ENCODE measurements around the gene P2RX2.
"Not testable (repeated sequence)": the region's sequence is repeated elsewhere in the genome, so short reads cannot be mapped to it uniquely, and the experiment has no call there.

Gene P2RX2

DNA sequence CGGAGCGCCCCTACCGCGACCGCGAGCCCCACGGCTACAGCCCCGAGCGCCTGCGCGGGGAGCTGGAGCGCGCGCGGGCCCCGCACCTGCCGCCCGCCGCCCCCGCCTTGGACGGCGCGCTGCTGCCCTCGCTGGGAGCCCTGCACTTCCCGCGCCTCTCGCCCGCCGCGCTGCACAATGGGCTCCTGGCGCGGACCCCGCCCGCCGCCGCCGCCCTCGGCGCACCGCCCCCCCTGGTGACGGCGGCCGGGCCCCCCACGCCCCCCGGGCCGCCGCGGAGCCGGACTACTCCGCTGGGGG lies 35.2 kb upstream of the P2RX2 start:
- in situ Hi-C loops (cut with HindIII; ENCODE audit: low sequenced_read_pairs): no loop called here

DNA sequence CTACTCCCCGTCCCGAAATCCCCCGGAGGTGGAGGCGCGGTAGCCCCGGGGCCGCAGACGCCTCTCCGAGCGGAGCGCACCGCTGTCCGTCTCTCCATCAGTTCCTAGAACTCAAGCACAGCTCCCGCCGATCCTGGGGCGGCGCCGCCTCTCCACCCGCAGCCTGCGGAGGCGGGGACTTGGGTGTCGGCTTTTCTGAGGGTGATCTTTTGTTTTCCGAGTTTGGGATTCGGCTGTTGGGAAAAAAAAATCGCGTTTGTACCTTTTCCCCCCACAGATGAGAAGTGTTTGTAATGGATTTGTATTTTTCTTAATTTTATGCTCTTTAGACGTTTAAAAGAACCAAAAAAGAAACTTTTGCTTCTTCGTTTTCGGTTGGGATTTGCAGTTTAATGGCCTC lies 34.8 kb upstream of the P2RX2 start:
- in situ Hi-C loops (cut with HindIII; ENCODE audit: low sequenced_read_pairs): no loop called here

DNA sequence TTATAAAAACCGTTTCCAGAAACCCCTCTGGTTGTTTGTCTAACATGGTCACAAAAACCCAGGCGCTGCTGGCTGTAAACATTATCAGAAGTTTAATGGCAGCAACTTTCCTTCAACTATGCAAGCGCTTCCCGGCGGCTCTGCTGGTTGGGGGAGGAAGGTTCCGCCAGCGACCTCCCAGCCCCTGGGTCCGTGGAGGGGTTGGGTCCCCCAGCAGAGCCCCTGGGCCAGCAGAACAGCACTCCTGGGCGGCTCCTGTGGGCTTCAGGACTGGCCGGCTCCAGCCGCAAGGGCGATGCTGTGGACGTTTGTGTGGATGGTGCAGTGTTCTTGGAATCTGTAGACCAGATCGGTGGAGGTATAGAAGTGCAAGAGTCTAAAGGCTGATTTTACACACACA lies 34.1 kb upstream of the P2RX2 start:
- in situ Hi-C loops (cut with HindIII; ENCODE audit: low sequenced_read_pairs): no loop called here

DNA sequence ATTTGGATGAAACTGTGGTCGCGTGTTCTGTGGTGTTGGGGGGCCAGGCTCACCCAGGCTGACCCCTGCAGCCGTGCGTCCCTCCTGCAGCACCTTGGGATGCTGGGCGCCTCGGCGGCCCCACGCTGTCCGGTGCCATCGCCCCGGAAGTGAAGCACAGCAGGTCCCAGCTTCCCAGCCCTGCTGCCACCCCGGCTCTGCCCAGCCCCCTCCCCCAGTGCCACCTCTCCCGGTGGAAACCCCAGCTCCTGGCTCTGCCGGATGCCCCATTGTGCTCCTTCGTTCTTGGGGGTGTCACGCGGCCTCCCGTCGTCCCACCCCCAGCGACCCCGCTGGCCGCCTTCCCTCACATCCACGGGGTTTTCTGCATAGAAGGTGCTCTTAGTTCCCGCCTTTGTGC lies 33.4 kb upstream of the P2RX2 start:
- in situ Hi-C loops (cut with HindIII; ENCODE audit: low sequenced_read_pairs): no loop called here

DNA sequence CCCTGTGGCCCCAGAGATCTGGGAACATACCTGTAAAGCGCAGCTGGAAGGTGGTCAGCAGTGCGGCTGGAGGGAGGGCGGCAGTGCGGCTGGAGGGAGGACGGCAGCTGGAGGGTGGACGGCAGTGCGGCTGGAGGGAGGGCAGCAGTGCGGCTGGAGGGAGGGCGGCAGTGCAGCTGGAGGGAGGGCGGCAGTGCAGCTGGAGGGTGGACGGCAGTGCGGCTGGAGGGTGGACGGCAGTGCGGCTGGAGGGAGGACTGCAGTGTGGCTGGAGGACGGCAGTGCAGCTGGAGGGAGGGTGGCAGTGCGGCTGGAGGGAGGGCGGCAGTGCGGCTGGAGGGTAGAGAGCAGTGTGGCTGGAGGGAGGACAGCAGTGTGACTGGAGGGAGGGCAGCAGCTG lies 31.6 kb upstream of the P2RX2 start:
- in situ Hi-C loops (cut with HindIII; ENCODE audit: low sequenced_read_pairs): no loop called here

DNA sequence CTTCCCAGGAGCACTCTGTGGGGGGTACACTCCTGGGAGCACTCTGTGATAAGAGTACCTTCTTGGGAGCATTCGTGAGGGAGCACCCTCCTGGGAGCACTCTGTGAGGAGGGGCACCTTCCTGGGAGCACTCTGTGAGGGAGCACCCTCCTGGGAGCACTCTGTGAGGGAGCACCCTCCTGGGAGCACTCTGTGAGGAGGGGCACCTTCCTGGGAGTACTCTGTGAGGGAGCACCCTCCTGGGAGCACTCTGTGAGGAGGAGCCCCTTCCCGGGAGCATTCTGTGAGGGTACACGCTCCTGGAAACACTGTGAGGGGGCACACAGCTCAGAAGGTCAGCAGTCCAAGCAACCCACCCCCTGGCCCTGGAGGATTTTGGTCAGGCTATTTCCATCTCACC lies 30.8 kb upstream of the P2RX2 start:
- in situ Hi-C loops (cut with HindIII; ENCODE audit: low sequenced_read_pairs): no loop called here

DNA sequence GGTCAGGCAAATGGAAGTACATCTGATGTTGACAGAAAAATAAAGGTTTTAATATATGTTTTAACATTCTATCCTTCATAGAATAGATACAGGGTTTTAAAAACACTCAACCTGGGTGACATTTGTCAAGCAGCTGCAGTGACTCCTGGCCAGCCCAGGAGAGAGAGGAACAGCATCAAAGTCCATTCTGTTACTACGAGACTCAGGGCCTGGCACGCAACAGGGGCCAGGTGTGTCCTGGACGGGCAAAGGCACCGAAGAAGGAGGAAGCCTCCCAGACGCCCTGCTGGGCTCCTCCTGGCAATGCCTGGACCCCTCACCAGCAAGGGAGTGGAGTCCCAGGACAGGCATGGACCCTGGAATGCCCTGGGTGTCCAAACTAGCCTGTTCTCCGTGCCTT lies 30.3 kb upstream of the P2RX2 start:
- in situ Hi-C loops (cut with HindIII; ENCODE audit: low sequenced_read_pairs): no loop called here

DNA sequence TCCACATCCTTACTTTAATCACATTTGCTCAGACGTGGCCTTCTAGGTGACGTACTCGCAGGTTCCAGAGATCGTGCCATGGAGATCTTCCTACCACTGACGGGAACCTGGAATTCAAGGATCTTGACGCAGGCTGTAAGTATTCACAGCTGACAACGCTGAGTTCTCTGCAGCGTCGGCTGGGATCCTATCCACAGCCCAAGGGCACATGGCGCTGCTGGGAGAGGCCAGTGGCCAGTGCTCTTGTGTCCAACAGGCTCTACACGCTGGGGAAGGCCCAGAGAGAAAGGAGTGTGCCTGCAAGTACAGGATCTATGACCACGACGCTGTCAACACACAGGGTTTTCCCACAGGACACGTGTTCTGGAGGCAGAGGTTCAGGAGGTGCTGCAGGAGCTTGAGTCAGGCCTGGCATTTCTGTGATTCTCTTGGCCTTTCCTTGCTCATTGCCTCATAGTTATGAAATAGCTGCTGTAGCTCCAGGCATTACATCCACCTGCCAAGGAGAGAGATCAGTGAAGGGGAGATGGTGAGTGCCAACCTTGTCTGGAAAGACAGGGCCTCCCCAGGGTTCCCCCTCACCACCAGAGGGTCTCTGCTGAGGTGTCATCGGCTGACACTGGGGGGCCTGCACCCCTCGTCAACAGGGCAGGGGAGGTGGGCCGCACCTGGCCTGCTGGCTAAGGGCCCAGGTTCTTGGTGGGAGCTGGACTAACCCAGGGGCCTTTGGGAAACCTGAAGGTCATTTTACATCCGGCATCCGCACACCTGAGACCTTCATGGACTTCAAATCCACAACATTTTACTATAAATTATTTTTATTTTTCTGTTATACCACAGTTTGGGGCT lies 29.5 kb upstream of the P2RX2 start:
- in situ Hi-C loops (cut with HindIII; ENCODE audit: low sequenced_read_pairs): no loop called here

DNA sequence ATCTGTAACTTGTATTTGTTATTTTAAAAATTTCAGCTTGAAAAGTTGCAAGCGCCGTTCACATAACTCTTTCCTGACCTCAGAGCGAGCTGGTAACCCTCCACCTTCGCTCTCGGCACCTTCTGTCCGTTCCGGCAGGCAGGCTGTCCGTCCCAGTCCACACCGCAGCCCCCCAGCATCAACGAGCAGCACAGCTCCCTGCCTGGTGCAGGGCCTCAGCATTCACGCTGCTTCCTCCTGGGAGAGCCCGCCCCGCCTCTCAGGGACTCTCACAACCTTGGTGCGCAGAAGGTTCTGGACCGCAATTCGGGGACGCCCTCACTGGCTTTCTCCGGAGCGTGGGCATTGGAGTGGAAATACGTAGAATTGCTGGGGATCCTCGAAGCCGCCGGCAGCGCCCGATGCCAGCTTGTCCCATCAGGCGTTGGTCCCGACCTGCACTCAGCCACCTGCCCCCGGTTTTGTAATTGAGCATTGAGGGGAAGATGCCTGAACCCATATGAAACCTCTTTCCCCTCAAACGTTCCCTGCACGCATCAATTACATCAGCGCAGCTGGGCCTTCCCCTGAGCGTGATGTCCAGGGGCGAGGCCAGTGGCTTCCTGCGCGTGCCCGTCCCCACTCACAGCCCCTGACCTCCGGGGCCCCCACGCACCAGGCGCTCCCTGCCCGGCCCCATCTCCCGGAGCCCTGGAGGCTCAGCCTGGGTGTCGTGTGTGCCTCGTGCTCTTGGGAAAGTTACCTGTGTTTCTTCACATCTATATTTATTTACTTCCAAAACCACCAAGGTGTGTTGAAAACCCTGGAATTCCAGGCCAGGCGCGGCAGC lies 27.3 kb upstream of the P2RX2 start:
- in situ Hi-C loops (cut with HindIII; ENCODE audit: low sequenced_read_pairs): no loop called here

DNA sequence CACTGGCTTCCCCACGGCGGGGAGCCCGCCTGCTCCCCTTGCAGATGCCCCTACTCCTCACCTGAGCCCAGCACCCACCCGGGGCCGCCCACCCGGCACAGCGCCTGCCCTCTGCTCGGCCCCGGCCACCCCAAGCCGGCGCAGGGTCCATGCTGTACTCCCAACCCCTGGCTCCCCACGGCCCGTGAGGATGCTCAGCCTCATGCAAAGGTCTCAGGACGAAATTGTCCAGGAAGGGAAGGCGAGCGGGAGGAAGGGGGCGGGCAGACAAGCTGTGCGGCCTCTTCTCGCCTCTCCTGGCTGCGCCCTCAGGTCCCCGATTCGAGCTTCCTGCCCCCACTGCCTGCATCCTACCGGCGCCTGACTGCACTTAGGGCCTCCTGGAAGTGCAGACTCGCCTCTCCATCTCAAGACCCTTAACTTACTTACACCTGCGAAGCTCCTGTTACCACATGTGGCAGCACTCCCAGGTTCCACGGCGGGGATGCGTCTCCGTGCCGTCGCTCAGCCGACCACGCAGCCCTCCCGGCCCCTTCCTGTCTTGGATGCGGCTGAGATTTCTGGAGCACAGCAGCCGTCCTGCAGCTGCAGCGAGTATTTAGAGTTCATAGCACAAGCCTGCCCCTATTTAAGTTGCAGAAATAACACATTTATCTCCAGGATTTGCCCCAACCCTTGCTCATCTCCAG lies 26.1 kb upstream of the P2RX2 start:
- in situ Hi-C loops (cut with HindIII; ENCODE audit: low sequenced_read_pairs): no loop called here

DNA sequence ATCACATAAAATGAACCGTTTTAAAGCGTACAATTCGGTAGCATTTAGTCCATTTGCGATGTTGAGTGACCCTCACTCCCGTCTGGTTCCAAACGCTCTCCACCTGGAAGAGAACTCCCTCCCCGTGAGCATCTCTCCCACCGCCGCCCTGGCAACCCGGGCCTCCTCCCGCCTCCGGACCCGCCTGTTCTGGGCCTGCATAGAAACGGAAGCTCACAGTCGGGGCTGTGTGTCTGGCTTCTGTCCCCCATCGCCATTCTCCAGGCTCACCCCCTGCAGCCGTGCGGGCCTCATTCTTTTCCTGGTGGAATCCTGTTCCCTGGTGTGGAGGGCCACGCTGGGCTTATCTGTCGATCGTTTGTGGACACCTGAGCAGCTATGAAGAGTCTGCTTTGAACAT lies 25.5 kb upstream of the P2RX2 start:
- in situ Hi-C loops (cut with HindIII; ENCODE audit: low sequenced_read_pairs): no loop called here

DNA sequence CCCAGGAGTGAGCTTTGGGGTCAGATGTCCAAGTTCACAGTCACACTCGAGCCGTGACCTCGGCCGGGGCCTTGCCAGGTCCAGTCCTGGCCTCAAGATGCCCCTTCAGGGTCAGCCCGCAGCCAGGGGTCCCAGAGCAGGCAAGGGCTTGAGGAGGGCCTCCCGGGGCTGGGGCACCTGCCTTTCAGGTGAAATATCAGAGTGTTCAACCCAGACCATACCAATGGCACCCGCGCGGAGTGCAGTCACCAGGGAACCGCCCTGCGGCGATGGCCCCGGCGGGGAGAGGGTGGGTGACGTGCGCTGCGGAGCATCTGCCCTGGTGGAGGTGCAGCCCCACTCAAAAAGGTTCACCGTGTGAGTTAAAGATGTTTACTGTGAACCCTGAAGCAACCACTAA lies 25.1 kb upstream of the P2RX2 start:
- in situ Hi-C loops (cut with HindIII; ENCODE audit: low sequenced_read_pairs): no loop called here

DNA sequence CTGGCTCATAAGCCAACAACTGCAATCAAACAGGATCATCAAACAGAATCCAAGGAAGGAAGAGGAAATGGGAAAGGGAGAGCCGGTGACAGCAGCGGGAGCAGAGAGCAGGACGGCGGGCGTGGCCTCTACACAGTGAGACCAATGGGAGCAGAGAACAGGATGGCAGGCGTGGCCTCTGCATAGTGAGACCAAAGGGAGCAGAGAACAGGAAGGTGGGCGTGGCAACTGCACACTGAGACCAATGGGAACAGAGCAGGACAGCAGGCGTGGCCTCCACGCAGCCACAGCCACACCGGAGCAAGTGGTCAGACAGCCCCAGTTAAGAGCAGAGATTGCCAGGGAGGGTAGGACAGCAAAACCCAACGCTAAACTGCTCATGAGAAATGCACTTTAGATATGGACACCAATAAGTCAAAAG lies 24.6 kb upstream of the P2RX2 start:
- in situ Hi-C loops (cut with HindIII; ENCODE audit: low sequenced_read_pairs): no loop called here

DNA sequence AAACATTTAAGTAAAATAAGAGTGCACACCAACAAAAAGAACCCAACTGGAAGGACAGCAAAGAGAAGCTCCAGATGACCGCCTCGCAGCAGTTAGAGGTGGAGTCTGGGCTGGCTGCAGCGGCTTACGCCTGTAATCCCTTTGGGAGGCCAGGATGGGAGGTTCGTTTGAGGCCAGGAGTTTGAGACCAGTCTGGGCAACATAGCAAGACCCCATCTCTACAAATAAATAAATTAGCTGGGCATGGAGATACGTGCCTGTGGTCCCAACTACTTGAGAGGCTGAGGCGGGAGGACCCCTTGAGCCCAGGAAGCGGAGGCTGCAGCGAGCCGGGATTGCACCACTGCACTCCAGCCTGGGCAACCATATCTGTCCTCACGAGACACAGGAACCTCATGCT lies 23.4 kb upstream of the P2RX2 start:
- in situ Hi-C loops (cut with HindIII; ENCODE audit: low sequenced_read_pairs): no loop called here

DNA sequence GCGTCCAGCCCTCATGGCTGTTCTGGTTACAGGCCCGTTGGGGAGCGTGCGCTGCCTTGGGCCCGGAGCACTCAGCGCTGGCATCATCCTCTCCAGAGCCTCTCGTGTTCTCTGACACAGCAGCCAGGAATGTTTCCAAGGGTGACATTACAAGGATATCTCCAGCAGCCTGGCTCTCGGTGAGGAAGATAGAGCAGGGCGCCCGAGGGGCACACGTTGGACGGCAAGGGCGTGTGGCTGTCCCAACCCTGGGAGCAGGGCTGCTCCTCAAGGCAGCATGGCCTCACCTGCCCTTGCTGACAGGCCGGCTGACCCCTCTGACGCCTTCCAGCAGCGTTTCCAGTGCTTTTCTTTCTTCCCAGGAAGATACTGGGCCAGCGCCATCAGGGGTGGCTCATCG lies 22.6 kb upstream of the P2RX2 start:
- in situ Hi-C loops (cut with HindIII; ENCODE audit: low sequenced_read_pairs): no loop called here

DNA sequence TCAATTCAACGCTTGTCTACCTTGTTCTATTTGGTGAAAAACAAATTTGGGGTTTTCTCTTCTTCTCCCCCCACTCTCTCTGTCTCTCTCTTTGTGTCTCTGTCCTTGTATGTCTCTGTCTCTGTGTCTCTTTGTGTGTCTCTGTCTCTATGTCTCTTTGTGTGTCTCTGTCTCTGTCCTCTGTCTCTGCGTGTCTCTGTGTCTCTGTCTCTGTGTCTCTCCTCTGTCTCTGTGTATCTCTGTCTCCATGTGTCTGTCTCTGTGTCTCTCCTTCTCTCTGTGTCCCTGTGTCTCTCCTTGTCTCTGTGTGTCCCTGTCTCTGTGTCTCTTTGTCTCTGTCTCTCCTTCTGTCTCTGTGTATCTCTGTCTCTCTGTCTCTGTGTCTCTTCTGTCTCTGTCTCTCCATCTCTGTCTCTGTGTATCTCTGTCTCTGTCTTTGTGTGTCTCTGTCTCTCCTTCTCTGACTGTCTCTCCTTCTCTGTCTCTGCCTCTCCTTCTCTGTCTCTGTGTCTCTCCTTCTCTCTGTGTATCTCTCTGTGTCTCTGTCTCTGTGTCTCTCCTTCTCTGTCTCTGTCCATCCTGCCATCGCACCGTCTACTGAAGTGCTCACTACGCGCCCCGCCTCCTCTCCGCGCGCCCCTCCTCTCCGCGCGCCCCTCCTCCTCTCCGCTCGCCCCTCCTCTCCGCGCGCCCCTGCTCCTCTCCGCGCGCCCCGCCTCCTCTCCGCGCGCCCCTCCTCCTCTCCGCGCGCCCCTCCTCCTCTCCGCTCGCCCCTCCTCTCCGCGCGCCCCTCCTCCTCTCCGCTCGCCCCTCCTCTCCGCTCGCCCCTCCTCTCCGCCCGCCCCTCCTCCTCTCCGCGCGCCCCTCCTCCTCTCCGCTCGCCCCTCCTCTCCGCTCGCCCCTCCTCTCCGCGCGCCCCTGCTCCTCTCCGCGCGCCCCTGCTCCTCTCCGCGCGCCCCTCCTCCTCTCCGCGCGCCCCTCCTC lies 21.0 kb upstream of the P2RX2 start:
- in situ Hi-C loops (cut with HindIII; ENCODE audit: low sequenced_read_pairs): no loop called here

DNA sequence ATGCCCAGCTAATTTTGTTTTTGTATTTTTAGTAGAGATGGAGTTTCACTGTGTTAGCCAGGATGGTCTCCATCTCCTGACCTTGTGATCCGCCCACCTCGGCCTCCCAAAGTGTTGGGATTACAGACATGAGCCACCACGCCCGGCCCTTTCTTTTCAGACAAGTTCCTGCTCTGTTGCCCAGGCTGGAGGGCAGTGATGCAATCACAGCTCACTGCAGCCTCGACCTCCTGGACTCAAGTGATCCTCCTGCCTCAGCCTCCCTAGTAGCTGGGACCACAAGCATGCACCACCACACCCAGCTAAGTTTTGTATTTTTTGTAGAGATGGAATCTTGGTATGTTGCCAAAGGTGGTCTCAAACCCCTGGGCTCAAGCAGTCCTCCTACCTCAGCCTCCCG lies 19.1 kb upstream of the P2RX2 start:
- in situ Hi-C loops (cut with HindIII; ENCODE audit: low sequenced_read_pairs): not testable (repeated sequence)

DNA sequence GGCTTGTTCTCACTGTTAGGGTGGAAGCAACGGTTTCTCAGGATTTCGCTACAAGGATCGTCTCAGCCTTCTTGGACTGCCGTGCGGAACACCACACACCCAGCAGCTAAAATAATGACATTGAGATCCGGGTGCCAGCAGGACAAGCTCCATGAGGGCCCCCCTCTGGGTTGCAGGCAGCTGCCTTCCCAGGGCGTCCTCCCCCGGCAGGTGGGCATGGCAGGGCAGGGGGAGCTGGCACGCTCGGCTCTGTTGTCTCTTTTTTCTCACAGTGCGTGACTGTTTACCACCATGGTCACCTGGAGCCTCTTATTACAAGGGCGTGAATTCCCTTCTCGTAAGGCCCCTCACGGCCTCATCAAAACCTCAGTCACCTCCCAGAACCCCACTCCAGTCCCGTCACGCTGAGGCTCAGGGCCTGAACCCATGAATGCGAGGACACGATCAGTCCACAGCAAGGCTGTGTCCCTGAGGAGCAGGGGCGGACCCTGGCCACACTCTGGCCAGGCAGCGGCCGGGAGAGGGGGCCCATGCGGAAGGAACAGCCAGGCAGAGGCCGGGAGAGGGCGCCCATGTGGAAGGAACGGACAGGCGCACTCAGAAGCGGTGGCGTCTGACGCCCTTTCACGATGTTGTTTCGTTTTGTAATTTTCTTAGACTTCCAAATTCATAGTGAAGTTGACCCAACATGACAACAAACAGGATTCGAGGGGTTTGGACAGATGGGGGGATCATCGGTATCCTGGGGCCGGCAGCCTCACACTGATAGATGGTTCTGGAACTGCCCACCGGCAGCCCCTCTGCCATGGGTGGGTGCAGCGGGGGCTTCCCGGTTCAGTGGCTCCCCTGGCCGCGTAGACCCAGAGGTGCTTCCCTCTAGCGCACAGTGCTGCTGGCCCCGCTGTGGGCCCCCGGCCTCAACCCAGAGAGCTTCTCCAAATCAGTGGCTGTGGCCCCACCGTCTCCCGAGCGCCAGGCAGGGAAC lies 18.2 kb upstream of the P2RX2 start:
- in situ Hi-C loops (cut with HindIII; ENCODE audit: low sequenced_read_pairs): loop anchor here (25.0 kb wide), 1 partner anchor 188 kb away; no protein-coding TSS in a partner anchor

DNA sequence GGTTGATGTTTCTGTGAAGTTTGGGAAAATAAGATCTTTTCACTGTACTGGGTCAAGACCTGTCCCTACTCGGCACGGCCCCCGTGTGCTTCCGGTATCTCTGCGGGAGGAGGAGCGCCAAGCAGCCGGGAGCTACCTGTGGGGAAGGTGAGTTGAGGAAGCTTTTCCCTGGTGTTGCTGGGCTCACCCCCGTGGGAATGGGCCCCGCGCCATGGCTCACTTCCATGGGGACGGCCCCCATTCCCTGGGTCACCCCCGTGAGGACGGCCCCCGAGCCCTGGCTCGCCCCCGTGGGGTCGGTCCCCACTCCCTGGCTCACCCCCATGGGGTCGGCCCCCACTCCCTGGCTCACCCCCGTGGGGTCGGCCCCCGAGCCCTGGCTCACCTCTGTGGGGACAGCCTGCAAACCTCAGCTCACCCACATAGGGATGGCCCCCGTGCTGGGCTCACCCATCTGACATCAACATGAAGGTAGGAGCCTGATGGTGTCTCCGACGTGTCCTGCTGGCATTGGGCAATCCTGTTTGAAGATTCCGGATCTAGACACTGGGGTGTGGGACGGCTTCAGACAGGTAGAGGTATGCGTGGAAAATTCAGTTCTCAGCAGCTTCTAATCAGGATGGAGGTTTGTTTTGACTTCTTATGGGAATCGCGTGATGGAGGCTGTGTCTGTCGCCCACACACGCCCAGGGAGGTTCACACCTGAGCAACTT lies 17.2 kb upstream of the P2RX2 start:
- in situ Hi-C loops (cut with HindIII; ENCODE audit: low sequenced_read_pairs): loop anchor here (25.0 kb wide), 1 partner anchor 189 kb away; no protein-coding TSS in a partner anchor
